ENCODE results near the gene SCAP.
"Not testable (repeated sequence)": the region's sequence is repeated elsewhere in the genome, so short reads cannot be mapped to it uniquely, and the experiment has no call there.

Gene SCAP

GRCh38 chr3:47394140-47394870 lies 81.4 kb downstream of the SCAP start:
- peak; percentile 25 for DNase-seq (ENCODE audit: low spot score)

DNA sequence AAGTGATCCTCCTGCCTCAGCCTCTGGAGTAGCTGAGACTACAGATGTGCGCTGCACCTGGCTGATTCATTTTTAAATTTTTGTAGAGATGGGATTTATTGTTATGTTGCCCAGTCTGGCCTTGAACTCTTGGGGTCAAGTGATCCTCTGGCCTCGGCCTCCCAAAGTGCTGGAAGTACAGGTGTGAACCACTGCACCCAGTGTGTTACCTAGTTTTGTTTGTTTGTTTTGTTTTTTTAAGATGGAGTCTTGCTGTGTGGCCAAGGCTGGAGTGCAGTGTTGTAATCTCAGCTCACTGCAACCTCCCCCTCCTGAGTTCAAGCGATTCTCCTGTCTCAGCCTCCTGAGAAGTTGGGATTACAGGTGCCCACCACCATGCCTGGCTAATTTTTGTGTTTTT lies 82.8 kb downstream of the SCAP start:
- DNase-seq (ENCODE audit: low spot score): no peak

DNA sequence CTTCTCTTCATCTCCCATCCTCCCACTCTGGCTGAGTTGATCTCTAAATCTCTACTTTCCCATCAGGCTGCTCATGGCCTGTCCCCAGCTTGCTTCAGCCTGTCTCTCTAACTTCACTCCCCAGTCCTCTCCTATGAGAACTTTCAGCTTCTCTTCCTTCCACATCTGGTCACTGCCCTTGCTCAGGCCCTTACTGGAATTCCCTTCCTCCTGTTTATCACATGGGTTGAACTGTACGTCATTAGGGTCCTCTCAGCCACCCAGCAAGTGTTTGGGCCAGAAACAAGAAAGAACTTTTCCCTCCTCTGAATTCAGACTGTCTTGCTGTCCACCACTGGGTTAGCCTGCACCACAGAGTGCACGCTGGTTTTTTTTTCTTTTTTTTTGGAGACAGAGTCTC lies 89.9 kb downstream of the SCAP start:
- DNase-seq (ENCODE audit: low spot score): no peak

- no peak for DNase-seq (ENCODE audit: low spot score)
These were observed 90.7 kb downstream of the SCAP start for GRCh38 chr3:47385007-47385406.

DNA sequence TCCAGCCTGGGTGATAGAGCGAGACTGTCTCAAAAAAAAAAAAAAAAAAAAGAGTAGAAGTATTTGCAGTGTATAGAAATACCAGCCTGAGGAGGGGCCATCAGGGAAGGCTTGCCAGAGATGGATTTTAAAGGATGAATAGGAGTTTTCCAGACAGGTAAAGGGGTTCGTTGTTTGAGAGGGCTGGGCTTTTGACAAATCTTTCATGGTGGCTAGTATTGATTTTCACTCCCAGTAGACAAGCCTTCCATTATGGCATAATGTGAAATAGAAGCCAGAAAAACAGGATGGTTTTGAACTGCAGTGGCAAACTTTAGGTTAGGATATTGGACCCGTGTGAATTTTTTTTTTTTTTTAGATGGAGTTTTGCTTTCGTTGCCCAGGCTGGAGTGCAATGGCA lies 91.3 kb downstream of the SCAP start:
- DNase-seq (ENCODE audit: low spot score): no peak

DNA sequence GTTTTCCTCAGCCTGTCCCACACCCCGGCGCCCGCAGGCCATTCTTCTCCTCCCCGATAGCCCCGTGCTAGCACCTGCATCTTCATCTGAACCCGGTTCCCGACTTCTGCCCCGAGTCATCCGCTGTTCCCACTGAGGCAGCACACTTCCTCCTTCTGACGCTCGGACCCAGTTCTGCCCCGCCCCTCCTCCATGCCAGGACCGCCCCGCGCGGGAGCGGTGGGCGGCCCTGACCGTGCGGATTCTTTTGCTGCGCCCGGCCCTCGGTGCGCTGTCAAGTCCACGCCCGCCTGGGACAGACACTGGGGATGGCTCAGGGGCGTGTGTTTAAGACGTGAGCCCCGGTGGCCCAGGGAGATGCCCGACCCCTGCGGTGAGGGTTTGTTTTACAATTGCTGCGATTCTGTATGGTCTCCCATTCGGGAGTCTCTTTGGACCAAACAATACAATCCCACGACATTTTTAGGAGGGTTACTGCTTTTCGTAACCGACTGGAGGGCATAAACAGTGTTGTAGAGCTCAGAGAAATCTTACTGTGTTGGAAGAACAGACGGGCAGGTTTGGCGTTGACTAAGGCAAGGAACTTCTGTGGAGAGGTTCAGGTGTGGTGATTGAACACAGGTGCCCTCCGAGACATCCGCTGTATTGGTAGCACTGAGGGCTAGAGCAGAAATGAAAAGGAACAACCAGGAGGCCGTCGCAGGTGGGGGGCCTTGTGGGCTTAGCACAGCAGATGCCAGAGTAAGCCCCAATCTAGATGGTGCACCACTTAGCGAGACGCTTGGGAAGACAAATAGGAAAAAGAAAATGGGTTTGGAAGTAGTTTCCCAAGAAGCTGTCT lies 94.2 kb downstream of the SCAP start:
- peak; percentile 80 for DNase-seq (ENCODE audit: low spot score)

DNA sequence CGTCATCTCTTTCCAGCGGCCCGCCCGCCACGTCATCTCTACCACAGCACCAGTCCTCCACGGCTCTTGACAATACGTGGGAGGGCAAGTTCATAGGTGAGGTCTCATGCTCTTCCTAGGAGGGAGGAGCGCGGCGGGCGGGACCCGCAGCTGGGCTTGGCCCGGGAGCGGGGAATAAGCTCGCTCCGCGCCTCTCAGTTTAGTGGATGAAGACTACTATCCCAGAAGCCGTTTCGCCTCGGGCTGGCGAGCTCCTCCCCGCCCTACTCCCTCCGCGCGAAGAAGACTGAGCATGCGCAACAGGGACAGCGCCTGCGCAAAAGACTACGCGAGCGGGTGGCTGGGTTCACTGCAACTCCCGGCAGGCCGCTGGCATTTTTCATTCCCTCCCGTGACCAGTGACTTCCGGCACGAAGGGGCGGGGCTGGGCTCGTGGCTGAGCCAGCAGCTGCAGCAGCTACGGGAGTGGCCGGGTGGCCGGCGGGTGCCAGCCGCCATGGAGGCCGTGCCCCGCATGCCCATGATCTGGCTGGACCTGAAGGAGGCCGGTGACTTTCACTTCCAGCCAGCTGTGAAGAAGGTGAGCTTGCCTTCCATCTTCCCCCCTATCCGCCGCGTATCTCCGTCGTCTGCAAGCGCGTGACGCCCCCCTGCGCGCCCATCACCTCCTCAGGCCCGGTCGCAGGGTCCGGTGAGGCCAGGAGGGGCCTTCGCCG lies 95.0 kb downstream of the SCAP start, which contains the start of gene PTPN23:
Gene PTPN23, plus strand, starts transcription at position 421 of the 716 bp plus-strand sequence. Its CDS starts 76 bp downstream, at position 497.
- peak; percentile 98 for DNase-seq (ENCODE audit: low spot score)

- no peak for DNase-seq (ENCODE audit: low spot score)
These were observed 95.6 kb downstream of the SCAP start for GRCh38 chr3:47380026-47380600.

DNA sequence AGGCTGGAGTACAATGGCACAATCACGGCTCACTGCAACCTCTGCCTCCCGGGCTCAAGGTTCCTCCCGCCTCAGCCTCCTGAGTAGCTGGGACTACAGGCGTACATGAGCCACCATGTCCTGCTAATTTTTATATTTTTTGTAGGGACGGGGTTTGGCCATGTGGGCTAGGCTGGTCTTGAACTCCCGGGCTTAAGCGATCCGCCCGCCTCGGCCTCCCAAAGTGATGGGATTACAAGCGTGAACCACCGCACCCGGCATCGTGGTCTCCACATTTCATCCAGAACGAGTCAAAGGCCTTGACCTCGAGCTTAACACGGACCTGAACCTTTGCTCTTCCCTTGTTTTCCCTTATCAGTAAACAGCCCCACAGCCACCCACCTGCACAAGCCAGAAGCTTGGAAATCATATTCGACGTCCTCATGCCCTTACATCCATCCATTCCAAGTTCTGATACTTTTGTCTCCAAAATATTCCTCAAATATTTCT lies 96.3 kb downstream of the SCAP start:
- DNase-seq (ENCODE audit: low spot score): no peak

DNA sequence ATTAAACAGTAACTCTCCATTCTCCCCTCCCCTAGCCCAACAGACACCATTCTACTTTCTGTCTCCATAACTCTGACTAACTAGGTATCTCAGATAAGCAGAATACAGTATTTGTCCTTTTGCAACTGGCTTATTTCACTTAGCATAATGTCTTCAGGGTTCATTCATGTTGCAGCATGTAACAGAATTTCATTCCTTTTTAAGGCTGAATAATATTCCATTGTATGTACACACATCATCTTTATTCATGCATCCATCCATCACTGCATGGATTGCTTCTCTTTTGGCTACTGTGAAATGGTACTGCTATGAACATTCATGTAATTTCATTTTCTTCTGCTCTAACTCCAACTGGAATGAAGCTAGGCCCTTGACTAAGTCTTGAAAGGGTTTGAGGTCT lies 96.9 kb downstream of the SCAP start:
- DNase-seq (ENCODE audit: low spot score): no peak

DNA sequence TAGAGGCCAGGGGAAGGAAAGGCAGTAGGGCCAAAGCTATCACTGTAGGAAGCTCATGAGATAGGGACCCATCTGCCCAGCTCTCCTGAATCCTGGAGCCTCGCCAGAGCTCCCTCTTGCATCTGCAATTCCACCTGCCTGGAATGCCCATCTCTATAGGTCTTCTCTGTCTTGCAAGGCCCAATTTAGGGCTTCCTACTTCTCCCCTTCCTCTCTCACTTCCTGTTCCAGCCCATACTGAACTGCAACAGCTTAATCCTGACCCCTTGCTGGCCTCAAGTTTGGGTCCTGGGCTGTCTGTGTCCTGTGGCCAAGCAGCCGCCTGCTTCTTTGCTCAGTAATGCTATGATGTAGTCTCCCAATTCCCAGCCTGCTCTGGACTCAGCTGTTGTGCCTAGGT lies 98.6 kb downstream of the SCAP start:
- DNase-seq (ENCODE audit: low spot score): no peak

DNA sequence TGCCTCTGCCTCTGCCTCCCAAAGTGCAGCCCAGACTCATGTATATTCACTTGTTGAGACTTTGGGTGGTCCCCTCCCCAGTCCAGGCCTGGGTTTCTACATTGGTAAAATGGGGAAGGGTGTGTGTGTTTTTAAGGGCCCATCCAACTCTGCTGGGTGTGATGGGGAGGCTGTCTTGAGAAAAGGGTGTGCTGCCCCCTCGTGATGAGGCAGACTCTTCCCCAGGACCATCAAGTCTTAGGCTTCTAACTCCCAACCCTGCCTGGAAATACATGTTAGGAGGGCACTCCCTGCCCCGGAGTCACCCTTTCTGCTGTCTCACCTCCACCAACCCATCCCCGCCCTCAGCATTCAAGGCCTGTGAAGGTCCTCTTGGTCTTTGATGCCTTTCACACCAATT lies 99.3 kb downstream of the SCAP start:
- no peak for DNase-seq (ENCODE audit: low spot score)

- no peak for DNase-seq (ENCODE audit: low spot score)
These were observed 101.2 kb downstream of the SCAP start for GRCh38 chr3:47374587-47374986.

- DNase-seq (ENCODE audit: low spot score): no peak
These were observed 104.6 kb downstream of the SCAP start for GRCh38 chr3:47370887-47371697.

GRCh38 chr3:47370020-47370419 lies 105.7 kb downstream of the SCAP start:
- not testable (repeated sequence) for DNase-seq (ENCODE audit: low spot score)

DNA sequence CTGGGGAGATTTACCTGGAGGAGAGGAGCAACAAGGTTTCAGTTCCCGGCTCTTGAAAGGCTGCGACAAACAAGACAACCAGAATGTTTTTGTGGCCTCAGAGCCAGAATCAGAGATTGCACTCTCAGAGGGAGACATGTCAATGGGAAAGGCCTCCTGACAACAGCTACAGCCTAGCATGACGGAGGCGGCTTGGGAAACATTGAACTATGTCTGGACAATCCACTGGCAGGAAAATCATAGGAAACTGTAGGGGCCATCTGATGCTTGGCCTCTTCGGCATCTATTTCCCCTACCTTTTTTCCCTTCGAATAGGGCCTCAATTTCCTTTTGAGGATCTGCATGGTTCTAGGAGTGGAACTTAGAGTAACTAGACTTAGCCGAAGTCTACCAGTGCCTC lies 108.1 kb downstream of the SCAP start:
- DNase-seq (ENCODE audit: low spot score): no peak

DNA sequence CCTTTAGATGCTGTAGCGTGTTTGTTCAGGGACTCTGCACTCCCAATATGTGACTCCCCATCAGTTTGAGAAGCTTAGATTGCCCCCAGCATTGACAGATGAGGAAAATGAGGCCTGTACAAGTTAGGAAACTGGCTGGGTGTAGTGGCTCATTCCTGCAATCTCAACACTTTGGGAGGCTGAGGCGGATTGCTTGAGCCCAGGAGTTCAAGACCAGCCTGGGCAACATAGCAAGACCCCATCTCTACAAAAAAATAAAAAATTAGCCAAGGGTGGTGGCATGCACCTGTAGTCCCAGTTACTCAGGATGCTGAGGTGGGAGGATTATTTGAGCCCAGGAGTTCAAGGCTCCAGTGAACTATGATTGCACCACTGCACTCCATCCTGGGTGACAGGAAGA lies 108.9 kb downstream of the SCAP start:
- no peak for DNase-seq (ENCODE audit: low spot score)

- peak; percentile 66 for DNase-seq (ENCODE audit: low spot score)
These were observed 110.3 kb downstream of the SCAP start for GRCh38 chr3:47365213-47366153.

Measured in cerebellar cortex (tissue), 1 donor.